GM12891 (cell line): Measurements from ENCODE around the gene EIPR1.

ENCODE experiments used
- PAX5 ChIP-seq: IDR thresholded peaks from 2 replicates; pipeline ENCODE4 v1.6.1; 2011; ENCODE audit warnings: low read length, moderate library complexity, mild to moderate bottlenecking; ENCODE audit not compliant: insufficient read depth, severe bottlenecking
- POLR2A ChIP-seq: IDR thresholded peaks from 2 replicates; pipeline ENCODE4 v1.6.1; 2011; ENCODE audit warnings: low read depth, low read length, control low read depth
- POLR2AphosphoS5 ChIP-seq: IDR thresholded peaks from 2 replicates; pipeline ENCODE4 v1.6.1; 2011; ENCODE audit warnings: low read depth, low read length, control low read depth
- SPI1 ChIP-seq: IDR thresholded peaks from 2 replicates; pipeline ENCODE4 v1.6.1; 2011; ENCODE audit warnings: low read depth, low read length, control low read depth
- TAF1 ChIP-seq: IDR thresholded peaks from 2 replicates; pipeline ENCODE4 v1.6.1; 2011; ENCODE audit warnings: low read depth, low read length, control low read depth

GRCh38 chr2:3171564-3172264 is 205.9 kb downstream of the EIPR1 start:
- TF ChIP-seq POLR2AphosphoS5 = no peak
- TF ChIP-seq POLR2A = no peak
- no peak for TF ChIP-seq PAX5
- TF ChIP-seq TAF1 = no peak
- TF ChIP-seq SPI1 = no peak
